GM23248 (cell line): ENCODE data around the gene ZNF491. TPM values are rescaled to one million over a fixed set of nuclear protein-coding genes. Genes with fewer than 3 reads are reported as not detected.
"Not testable (repeated sequence)": the region's sequence is repeated elsewhere in the genome, so short reads cannot be mapped to it uniquely, and the experiment has no call there.

Experiments used
- DNase-seq: peaks from one replicate; pipeline ENCODE4 v3.0.0-alpha.2; 2015
- H2AFZ ChIP-seq: fragments of 200-600 bp; sonication (generic); 2 replicates; pipeline ENCODE4 v1.6.1; 2016; ENCODE audit warnings: antibody characterized with exemption
- H3F3A ChIP-seq: fragments of 200-600 bp; sonication (generic); 2 replicates; pipeline ENCODE4 v1.6.1; 2016; ENCODE audit warnings: mild to moderate bottlenecking, antibody characterized with exemption, mixed run types; ENCODE audit not compliant: insufficient read depth
- H3K27ac ChIP-seq: fragments of 200-600 bp; sonication (generic); 2 replicates; pipeline ENCODE4 v1.5.1; 2016; ENCODE audit warnings: mild to moderate bottlenecking
- H3K27me3 ChIP-seq: fragments of 200-600 bp; sonication (generic); replicated peaks from 2 replicates; pipeline ENCODE4 v1.6.1; 2016; ENCODE audit warnings: mild to moderate bottlenecking; ENCODE audit not compliant: insufficient read depth
- H3K36me3 ChIP-seq: fragments of 200-600 bp; sonication (generic); 2 replicates; pipeline ENCODE4 v1.6.1; 2016; ENCODE audit warnings: low read depth, mild to moderate bottlenecking
- H3K4me1 ChIP-seq: fragments of 200-600 bp; sonication (generic); 2 replicates; pipeline ENCODE4 v1.6.1; 2016; ENCODE audit warnings: mild to moderate bottlenecking; ENCODE audit not compliant: insufficient read depth
- H3K4me2 ChIP-seq: fragments of 200-600 bp; sonication (generic); one replicate; pipeline ENCODE4 v1.6.1; 2016; ENCODE audit warnings: mild to moderate bottlenecking; ENCODE audit not compliant: unreplicated experiment
- H3K4me3 ChIP-seq: fragments of 200-600 bp; sonication (generic); 2 replicates; pipeline ENCODE4 v1.5.1; 2016; ENCODE audit warnings: mild to moderate bottlenecking
- H3K79me2 ChIP-seq: fragments of 200-600 bp; sonication (generic); 2 replicates; pipeline ENCODE4 v1.6.1; 2016; ENCODE audit warnings: mild to moderate bottlenecking; ENCODE audit not compliant: insufficient read depth
- H3K9ac ChIP-seq: fragments of 200-600 bp; sonication (generic); 2 replicates; pipeline ENCODE4 v1.6.1; 2016; ENCODE audit warnings: mild to moderate bottlenecking
- H3K9me2 ChIP-seq: fragments of 200-600 bp; sonication (generic); 2 replicates; pipeline ENCODE4 v1.6.1; 2016; ENCODE audit warnings: mixed run types, mild to moderate bottlenecking, moderate library complexity; ENCODE audit not compliant: insufficient read depth
- H3K9me3 ChIP-seq: fragments of 200-600 bp; sonication (generic); one replicate; pipeline ENCODE4 v1.6.1; 2017; ENCODE audit warnings: low read depth
- H4K20me1 ChIP-seq: fragments of 200-600 bp; sonication (generic); 2 replicates; pipeline ENCODE4 v1.6.0; 2016; ENCODE audit not compliant: insufficient read depth
- EZH2 ChIP-seq: fragments of 200-600 bp; sonication (generic); IDR thresholded peaks from 2 replicates; pipeline ENCODE4 v1.6.1; 2018; ENCODE audit warnings: antibody characterized with exemption, mild to moderate bottlenecking; ENCODE audit not compliant: insufficient read depth, poor library complexity, severe bottlenecking
- EZH2phosphoT487 ChIP-seq: fragments of 200-600 bp; sonication (generic); IDR thresholded peaks from 2 replicates; pipeline ENCODE4 v1.6.1; 2018; ENCODE audit warnings: antibody characterized with exemption, moderate library complexity, mild to moderate bottlenecking, low read depth; ENCODE audit not compliant: insufficient read depth
- WGBS, 2 experiments: methylation state at CpG; one replicate each; pipeline ENCODE4 v1.1.6; 2015 to 2017; ENCODE audit warnings: low lambda C conversion rate in 2 of 2, low coverage in 1 of 2; ENCODE audit errors: missing lambda C conversion rate in 2 of 2; 5-methylcytosine and 5-hydroxymethylcytosine counted together
- in situ Hi-C: fragments of 300-500 bp; cut with MboI; formaldehyde crosslinking; loops from 2 replicates; pipeline ENCODE4 v1.15.0; 2020
- polyA plus RNA-seq: library from polyadenylated mRNA; unstranded; fragments of >200 nt; fragmentation: Nextera tagmentation; extraction: Ambion mirVana; gene quantifications from 2 replicates; pipeline ENCODE4 v1.2.1, GENCODE V29; 2016
- total RNA-seq: library from RNA; depleted of rRNA; stranded (reverse); fragments of >200 nt; shearing (Covaris generic); gene quantifications from 2 replicates; pipeline ENCODE4 v1.2.3, GENCODE V29; 2014

ZNF491 gene
- total and polyA plus RNA-seq, 2 experiments from 2014 or later: 1.4 to 1.6 TPM

DNA sequence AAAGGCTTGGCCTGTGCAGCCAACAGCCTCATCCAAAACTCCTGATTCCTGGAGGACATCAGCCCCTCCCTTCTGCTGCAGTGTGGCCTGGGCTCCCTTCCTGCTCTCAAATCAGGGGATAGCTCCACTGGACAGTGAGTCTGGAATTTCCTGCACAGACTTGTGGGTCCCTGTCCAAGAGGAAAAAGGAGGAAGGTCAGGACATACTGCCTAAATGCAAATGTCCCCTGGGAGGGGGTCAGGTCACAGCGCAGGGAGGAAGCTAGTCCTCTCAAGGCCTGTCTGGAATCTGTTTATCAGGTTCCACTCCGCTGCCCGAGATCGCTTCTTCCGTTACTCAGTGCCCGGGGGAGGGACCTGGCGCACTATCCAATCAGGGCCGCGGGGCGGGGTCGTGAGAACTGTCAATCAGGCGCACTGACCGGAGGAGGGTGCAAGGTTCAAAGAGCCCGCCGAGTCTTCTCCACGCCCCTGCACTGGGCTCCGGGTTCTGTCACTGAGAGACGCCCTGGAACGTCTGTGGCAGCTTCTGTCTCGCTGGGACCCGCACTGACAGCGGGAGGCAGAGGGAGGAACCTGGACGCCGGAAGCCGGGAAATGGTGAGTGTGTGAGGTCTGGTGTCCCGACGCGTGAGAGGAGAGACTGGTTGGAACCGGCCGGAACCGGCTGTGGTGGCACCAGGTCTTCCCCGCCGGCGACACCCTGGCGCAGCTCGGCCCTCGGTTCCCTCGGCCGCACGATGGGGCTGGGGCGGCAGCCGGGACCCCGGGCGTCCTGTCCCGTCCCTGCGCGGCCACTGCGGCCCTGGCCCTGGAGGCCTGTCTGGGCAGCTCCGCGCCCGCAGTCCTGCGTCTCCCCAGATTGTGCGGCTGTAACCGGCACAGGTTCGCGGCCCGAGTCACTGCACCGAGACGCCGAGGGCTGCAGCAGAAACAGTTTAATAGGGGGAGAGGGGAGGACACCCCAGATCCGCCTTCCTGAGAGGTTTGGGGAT lies 31.4 kb upstream of the ZNF491 start, which contains the start of gene ZNF441:
Gene ZNF441 (plus strand): TSS at position 404 of the 995 bp plus-strand sequence. CDS start 194 bp downstream, at position 598.
- DNase-seq: peak; percentile 98
- TF ChIP-seq EZH2phosphoT487 (no peak), EZH2 (no peak)
- Histone ChIP-seq H3K36me3 (no peaks in the 10 kb centered on the region), H3K9me2 (no peaks in the 10 kb centered on the region), H3K27ac (peak within 1 kb of the TSS; percentile 91), H4K20me1 (no peaks in the 10 kb centered on the region), H3K27me3 (no peaks in the 10 kb centered on the region), H3K79me2 (peaks cover 41% of the 10 kb centered on the region), H2AFZ (peak within 1 kb of the TSS; percentile 97), H3K4me3 (peak within 1 kb of the TSS; percentile 76), H3F3A (no peaks in the 10 kb centered on the region), H3K4me2 (peak within 1 kb of the TSS; percentile 91), H3K4me1 (peaks cover 6% of the 10 kb centered on the region), H3K9me3 (no peaks in the 10 kb centered on the region), H3K9ac (peak within 1 kb of the TSS; percentile 98)
- in situ Hi-C loops: no loop called here
- WGBS, 2 experiments: 1% methylated on average over 59 of the region's 61 CpGs

DNA sequence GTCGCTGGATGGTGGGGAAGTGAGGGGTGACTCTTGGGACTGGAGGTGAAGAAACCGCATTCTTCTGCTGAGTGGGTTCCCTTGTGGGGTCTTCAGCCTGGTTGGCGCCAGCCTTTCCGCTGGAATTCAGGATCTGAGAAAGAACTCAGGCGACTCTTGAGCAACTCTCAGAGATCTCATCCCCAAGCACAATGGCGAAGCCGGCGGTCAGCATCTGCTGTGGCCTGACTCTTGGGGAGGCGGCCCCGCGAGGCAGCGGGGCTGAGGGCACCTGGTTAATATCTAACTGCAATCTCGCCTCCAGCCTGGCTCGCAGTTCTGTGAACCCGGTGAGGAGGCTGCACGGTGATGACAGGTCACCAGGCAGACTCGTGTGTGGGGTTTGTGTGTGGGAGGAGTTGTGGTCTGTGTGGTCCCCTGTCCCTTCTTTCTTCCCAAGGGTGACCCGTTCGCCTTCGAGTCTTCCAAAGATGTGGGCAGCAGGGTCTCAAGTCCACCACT lies 30.6 kb upstream of the ZNF491 start:
- peak overlapping the region; percentile 98 for H3K9ac ChIP-seq
- no peaks in the 10 kb centered on the region for H3K27me3 ChIP-seq
- no peaks in the 10 kb centered on the region for H3F3A ChIP-seq
- H3K4me3 ChIP-seq: peak overlapping the region; percentile 76
- peak overlapping the region; percentile 91 for H3K4me2 ChIP-seq
- H3K79me2 ChIP-seq: peaks cover 46% of the 10 kb centered on the region
- peaks cover 6% of the 10 kb centered on the region for H3K4me1 ChIP-seq
- no peaks in the 10 kb centered on the region for H3K9me3 ChIP-seq
- H4K20me1 ChIP-seq: no peaks in the 10 kb centered on the region
- peak overlapping the region; percentile 97 for H2AFZ ChIP-seq
- in situ Hi-C loops: no loop called here
- 3 to 4% methylated on average over 17 to 20 of the region's 20 CpGs for WGBS, 2 experiments
- H3K36me3 ChIP-seq: no peaks in the 10 kb centered on the region
- H3K27ac ChIP-seq: peak overlapping the region; percentile 91
- TF ChIP-seq EZH2: no peak
- TF ChIP-seq EZH2phosphoT487: no peak
- peak; percentile 76 for DNase-seq
- no peaks in the 10 kb centered on the region for H3K9me2 ChIP-seq

DNA sequence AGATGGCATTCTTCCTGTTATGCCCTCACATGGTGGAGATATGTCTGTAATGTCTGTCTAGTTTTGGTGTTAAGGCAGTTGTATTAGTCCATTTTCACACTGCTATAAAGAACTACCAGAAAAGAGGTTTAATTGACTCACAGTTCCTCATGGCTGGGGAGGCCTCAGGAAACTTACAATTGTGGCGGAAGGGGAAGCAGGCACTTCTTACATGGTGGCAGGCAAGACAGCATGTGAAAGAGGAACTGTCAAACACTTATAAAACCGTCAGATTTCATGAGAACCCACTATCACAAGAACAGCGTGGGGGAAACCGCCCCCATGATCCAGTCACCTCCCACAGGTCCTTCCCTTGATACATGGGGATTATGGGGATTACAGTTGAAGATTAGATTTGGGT lies 28.3 kb upstream of the ZNF491 start:
- no peak for DNase-seq
- no peaks in the 10 kb centered on the region for H3K9me2 ChIP-seq
- in situ Hi-C loops: no loop called here
- no peak overlapping the region for H3K4me2 ChIP-seq
- H3F3A ChIP-seq: no peaks in the 10 kb centered on the region
- H3K4me1 ChIP-seq: peaks cover 6% of the 10 kb centered on the region
- H3K36me3 ChIP-seq: no peaks in the 10 kb centered on the region
- H3K27me3 ChIP-seq: no peaks in the 10 kb centered on the region
- 91 to 99% methylated on average over 4 of the region's 4 CpGs for WGBS, 2 experiments
- H3K79me2 ChIP-seq: peaks cover 70% of the 10 kb centered on the region
- no peak overlapping the region for H2AFZ ChIP-seq
- TF ChIP-seq EZH2 (no peak), EZH2phosphoT487 (no peak)
- H3K9ac ChIP-seq: no peak overlapping the region
- H4K20me1 ChIP-seq: no peaks in the 10 kb centered on the region
- H3K9me3 ChIP-seq: no peaks in the 10 kb centered on the region
- H3K4me3 ChIP-seq: no peak overlapping the region
- H3K27ac ChIP-seq: no peak overlapping the region

DNA sequence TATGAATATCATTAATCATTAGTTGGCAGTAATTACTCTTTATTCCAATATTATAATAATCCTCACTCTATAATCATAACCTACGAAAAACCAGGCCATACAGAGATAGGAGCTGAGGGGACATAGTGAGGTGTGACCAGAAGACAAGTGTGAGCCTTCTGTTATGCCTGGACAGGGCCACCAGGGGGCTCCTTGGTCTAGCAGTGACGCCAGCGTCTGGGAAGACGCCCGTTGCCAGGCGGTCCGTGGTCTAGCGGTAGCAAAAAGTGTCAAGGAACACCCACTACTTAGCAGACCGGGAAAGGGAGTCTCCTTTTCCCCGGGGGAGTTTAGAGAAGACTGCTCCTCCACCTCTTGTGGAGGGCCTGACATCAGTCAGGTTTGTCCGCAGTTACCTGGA lies 26.8 kb upstream of the ZNF491 start:
- H3K9ac ChIP-seq, H4K20me1 ChIP-seq, H3K4me3 ChIP-seq, H3K4me2 ChIP-seq, H3K36me3 ChIP-seq, H3K4me1 ChIP-seq, H3K27ac ChIP-seq, H3K9me2 ChIP-seq, in situ Hi-C loops, H2AFZ ChIP-seq, H3K27me3 ChIP-seq, H3K9me3 ChIP-seq, H3F3A ChIP-seq: not testable (repeated sequence)
- H3K79me2 ChIP-seq: peaks cover 83% of the 10 kb centered on the region
- DNase-seq: peak; percentile 3
- WGBS, 2 experiments: 75 to 81% methylated on average over 11 of the region's 11 CpGs

DNA sequence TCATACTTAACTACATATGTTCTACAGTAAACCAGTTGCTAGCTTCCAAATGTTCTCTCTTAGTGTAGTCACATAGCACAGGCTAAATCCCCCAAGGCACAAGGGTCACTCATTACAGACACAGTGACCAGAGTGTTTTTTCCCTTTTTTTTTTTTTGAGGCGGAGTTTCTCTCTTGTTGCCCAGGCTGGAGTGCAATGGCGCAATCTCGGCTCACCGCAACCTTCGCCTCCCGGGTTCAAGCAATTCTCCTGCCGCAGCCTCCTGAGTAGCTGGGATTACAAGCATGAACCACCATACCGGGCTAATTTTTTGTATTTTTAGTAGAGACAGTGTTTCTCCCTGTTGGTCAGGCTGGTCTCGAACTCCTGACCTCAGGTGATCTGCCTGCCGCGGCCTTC lies 21.7 kb upstream of the ZNF491 start:
- H3K4me3 ChIP-seq, H3K9me2 ChIP-seq, H3K27me3 ChIP-seq, DNase-seq, in situ Hi-C loops, H3K9ac ChIP-seq, H3K4me1 ChIP-seq, H2AFZ ChIP-seq, H4K20me1 ChIP-seq, H3K4me2 ChIP-seq, H3K27ac ChIP-seq: not testable (repeated sequence)
- 95 to 98% methylated on average over 11 of the region's 11 CpGs for WGBS, 2 experiments
- Histone ChIP-seq H3K79me2 (peaks cover 50% of the 10 kb centered on the region), H3F3A (peaks cover 11% of the 10 kb centered on the region; the same call in 1 of the 2 replicates), H3K36me3 (peaks cover 51% of the 10 kb centered on the region), H3K9me3 (peaks cover 15% of the 10 kb centered on the region)
